Measurements from ENCODE around the gene FCHSD2.
"Not testable (repeated sequence)": the region's sequence is repeated elsewhere in the genome, so short reads cannot be mapped to it uniquely, and the experiment has no call there.

Gene FCHSD2

GRCh38 chr11:73151416-73151815 is 9.3 kb upstream of the FCHSD2 start:
- DNase-seq (ENCODE audit: low read depth), result no peak

- peak; percentile 13 for DNase-seq (ENCODE audit: low read depth)
Observed at GRCh38 chr11:73149105-73149504, 7.0 kb upstream of the FCHSD2 start.

GRCh38 chr11:73147771-73148681 is 5.9 kb upstream of the FCHSD2 start:
- no peak for DNase-seq (ENCODE audit: low read depth)

- DNase-seq (ENCODE audit: low read depth), result no peak
Observed at GRCh38 chr11:73145986-73146575, 4.0 kb upstream of the FCHSD2 start.

- peak; percentile 69 for DNase-seq (ENCODE audit: low read depth)
Observed at GRCh38 chr11:73143126-73143838, 1.2 kb upstream of the FCHSD2 start.

GRCh38 chr11:73141309-73142127 is 600 bp downstream of the FCHSD2 start:
- peak; percentile 74 for DNase-seq (ENCODE audit: low read depth)

- no peak for DNase-seq (ENCODE audit: low read depth)
Observed at GRCh38 chr11:73141031-73141308, 1.1 kb downstream of the FCHSD2 start.

GRCh38 chr11:73140213-73141030 is 1.7 kb downstream of the FCHSD2 start:
- DNase-seq (ENCODE audit: low read depth), result peak; percentile 38

- peak; percentile 47 for DNase-seq (ENCODE audit: low read depth)
Observed at GRCh38 chr11:73139476-73140198, 2.5 kb downstream of the FCHSD2 start.

- DNase-seq (ENCODE audit: low read depth), result no peak
Observed at GRCh38 chr11:73137944-73138274, 4.2 kb downstream of the FCHSD2 start.

- no peak for DNase-seq (ENCODE audit: low read depth)
Observed at GRCh38 chr11:73137262-73137943, 4.7 kb downstream of the FCHSD2 start.

- not testable (repeated sequence) for DNase-seq (ENCODE audit: low read depth)
Observed at GRCh38 chr11:73136722-73137121, 5.4 kb downstream of the FCHSD2 start.

GRCh38 chr11:73135346-73136284 is 6.5 kb downstream of the FCHSD2 start:
- peak; percentile 63 for DNase-seq (ENCODE audit: low read depth)

GRCh38 chr11:73132349-73132748 is 9.8 kb downstream of the FCHSD2 start:
- not testable (repeated sequence) for DNase-seq (ENCODE audit: low read depth)

GRCh38 chr11:73130181-73130580 is 11.9 kb downstream of the FCHSD2 start:
- DNase-seq (ENCODE audit: low read depth), result no peak

- no peak for DNase-seq (ENCODE audit: low read depth)
Observed at GRCh38 chr11:73129198-73129597, 12.9 kb downstream of the FCHSD2 start.

GRCh38 chr11:73126804-73127480 is 15.2 kb downstream of the FCHSD2 start:
- DNase-seq (ENCODE audit: low read depth), result no peak

GRCh38 chr11:73124800-73125199 is 17.3 kb downstream of the FCHSD2 start:
- DNase-seq (ENCODE audit: low read depth), result no peak

All from amniotic epithelial cell (primary cell).